Measurements from ENCODE around the gene ZSCAN25.
"Not testable (repeated sequence)": the region's sequence is repeated elsewhere in the genome, so short reads cannot be mapped to it uniquely, and the experiment has no call there.

The ZSCAN25 gene

DNA sequence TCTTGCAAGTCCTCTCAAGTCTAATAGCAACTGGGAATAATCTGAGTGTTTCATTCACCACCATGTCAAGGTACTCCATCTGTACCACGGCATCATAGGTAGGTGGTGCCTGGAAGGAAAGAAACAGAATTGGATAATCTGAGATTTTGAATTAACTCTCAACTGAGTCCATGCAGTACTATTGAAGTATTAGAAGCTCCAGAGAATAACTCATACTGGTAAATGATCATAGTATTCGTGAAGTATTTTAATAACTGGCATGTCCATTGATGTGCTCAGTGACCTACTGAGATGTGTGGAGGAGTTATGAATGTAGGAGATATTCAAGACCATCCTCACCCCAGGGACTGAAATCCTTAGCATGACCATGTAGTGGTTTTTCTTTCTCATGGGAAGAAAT, 35.9 kb downstream of the ZSCAN25 start:
- no peak for DNase-seq

DNA sequence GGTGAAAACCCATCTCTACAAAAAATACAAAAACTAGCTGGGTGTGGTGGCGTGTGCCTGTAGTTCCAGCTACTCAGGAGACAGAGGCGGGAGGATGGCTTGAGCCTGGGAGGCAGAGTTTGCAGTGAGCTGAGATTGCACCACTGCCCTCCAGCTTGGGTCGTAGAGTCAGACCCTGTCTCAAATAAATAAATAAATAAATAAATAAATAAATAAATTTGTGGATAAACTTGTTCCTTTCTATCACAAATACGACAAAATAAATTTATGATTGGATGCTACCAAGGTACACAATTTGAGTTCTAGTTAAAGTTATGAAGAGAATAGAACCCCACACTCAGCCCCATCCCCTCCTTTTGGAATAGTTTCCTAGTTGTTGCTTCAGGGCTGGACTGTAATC, 36.5 kb downstream of the ZSCAN25 start:
- not testable (repeated sequence) for DNase-seq

DNA sequence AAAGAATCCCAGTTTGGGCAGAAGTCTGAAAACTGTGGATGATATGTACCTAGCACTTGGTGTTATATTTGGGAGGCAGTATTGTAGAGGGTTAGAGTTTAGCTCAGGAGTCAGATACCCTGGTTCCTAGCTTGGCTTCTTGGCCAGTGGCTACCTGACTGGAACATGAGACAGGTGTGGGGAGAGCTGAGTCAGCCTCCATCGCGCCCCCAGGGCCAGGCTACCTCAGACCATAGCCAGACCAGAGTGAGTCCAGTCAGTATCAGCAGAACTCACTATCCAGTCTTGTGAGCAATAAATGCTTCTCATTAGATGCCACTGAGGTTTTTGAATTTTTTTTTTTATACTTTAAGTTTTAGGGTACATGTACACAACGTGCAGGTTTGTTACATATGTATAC, 37.0 kb downstream of the ZSCAN25 start:
- DNase-seq, result no peak

DNA sequence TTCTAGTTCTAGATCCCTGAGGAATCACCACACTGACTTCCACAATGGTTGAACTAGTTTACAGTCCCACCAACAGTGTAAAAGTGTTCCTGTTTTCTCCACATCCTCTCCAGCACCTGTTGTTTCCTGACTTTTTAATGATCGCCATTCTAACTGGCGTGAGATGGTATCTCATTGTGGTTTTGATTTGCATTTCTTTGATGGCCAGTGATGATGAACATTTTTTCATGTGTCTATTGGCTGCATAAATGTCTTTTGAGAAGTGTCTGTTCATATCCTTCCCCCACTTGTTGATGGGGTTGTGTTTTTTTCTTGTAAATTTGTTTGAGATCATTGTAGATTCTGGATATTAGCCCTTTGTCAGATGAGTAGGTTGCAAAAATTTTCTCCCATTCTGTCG, 37.9 kb downstream of the ZSCAN25 start:
- not testable (repeated sequence) for DNase-seq

DNA sequence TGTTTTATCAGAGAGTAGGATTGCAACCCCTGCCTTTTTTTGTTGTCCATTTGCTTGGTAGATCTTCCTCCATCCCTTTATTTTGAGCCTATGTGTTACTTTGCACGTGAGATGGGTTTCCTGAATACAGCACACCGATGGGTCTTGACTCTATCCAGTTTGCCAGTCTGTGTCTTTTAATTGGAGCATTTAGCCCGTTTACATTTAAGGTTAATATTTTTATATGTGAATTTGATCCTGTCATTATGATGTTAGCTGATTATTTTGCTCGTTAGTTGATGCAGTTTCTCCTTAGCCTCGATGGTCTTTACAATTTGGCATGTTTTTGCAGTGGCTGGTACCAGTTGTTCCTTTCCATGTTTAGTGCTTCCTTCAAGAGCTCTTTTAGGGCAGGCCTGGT, 41.1 kb downstream of the ZSCAN25 start:
- DNase-seq, result not testable (repeated sequence)

DNA sequence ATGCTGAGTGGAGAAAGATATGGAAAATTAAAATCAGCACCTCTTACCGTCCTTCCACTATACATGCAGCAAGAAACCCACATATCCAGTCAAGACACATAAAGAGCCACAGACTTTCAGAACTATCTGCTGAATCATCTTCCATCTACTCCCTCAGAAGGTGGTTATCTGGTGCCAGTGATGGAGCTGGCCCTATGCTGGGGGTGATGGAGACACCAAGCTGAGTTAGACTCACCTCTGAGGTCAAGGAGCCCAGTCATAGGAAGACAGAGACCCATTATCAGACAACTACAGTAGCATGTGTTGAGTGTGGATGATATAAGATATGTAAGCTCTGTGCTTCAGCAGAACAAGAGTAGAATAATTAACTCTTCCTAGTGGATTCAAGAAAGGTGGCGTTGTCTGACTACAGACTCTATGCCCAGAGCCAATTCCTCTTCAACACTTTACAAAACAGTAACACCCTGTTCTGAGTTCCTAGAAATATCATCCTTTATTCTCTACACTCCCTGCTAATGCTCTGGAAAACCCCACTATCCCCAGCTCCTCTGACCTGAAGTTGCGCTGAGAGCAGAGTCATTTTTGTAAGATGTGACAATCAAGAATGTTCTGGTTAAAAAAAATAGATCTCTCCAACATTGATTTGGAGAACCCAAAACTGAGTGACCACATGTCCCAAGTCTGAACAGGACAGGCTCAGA, 48.7 kb downstream of the ZSCAN25 start:
- DNase-seq, result peak; percentile 92

DNA sequence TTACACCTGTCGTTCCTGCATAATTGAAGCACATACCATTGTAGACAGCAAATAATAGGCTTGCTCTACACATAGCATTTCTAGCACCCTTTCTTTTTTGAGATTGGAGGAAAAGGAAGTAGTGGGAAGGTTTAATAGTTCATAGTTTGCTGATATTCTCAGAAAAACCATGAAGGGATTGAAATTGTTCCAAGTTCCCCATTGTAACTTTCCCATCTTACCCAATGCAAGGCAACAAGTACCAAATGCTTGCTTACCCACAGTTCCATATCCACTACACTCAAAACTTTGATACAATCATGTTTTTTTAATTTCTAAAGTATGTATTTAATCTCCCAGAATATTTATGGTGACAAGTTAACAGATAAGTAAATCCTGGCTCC, 49.3 kb downstream of the ZSCAN25 start:
- no peak for DNase-seq

DNA sequence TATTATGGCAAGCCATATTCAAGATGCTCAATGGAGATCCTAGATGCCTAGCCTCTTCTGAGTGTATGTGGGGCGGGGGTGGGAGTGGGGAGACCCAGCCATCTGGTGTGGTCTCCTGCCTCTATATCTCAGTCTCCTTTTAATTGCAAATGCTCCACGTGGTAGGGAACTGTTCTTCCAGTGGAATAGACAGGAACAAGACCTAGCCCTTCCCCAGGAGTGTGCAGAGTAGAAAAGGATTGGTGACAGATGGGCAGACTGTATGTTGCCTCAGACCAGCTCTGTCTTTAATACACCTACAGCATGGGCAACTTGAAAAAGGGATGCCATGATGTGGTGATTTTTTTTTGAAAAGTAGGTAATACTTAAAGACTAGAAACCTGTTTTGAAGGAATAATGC, 50.4 kb downstream of the ZSCAN25 start:
- DNase-seq, result no peak

DNA sequence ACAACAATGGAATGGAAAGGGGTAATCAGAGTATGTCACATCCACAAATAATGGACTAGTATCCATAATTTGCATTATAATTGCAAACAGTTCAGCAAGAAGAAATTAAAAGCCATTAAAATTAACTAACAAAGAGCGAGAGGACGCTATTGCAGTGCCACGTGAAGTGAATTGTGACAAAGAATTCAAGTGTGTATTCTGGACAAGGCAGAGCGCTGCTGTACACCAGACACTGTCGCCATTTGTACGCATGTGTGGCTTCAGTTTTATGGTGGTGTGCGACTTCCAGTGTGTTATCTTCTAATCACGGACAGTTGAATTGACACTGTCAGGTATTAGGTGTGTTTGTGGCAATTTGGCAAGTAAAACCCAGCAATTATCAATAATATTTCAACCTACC, 51.8 kb downstream of the ZSCAN25 start:
- DNase-seq, result no peak

DNA sequence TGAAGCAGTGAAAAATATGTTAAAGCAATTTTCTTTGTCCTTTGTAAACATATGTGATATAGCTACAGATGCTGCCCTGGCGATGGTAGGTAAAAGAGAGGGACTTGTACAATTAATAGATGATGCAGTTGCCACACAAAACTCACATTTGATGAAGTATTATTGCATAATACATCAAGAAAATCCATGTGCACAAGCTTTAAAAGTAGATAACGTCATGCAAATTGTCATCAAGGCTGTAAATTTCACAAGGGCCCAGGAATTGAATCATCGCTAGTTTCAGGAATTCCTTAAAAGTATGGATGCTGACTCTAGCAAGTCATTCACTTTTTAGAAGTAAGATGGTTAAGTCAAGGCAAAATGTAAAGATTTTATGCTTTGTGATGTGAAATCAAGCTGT, 53.0 kb downstream of the ZSCAN25 start:
- DNase-seq, result no peak

DNA sequence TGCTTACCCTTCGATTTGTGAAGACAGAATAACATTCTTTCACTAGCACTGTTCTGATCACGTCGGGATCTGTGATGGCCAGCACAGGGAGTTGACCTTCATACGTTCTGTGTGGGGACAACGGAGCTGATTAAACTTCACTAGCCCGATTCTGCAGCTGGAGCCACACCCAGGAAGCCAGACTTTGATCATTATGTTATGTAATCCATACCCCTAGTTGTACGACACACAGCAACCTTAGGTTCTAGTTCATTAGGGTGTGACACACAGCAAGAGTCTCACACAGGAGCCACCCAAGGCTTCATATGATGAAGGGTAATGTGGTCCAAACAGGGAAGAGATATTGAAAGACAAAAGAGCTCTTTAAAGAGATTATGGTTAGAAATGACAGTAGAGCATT, 55.8 kb downstream of the ZSCAN25 start:
- DNase-seq, result no peak

DNA sequence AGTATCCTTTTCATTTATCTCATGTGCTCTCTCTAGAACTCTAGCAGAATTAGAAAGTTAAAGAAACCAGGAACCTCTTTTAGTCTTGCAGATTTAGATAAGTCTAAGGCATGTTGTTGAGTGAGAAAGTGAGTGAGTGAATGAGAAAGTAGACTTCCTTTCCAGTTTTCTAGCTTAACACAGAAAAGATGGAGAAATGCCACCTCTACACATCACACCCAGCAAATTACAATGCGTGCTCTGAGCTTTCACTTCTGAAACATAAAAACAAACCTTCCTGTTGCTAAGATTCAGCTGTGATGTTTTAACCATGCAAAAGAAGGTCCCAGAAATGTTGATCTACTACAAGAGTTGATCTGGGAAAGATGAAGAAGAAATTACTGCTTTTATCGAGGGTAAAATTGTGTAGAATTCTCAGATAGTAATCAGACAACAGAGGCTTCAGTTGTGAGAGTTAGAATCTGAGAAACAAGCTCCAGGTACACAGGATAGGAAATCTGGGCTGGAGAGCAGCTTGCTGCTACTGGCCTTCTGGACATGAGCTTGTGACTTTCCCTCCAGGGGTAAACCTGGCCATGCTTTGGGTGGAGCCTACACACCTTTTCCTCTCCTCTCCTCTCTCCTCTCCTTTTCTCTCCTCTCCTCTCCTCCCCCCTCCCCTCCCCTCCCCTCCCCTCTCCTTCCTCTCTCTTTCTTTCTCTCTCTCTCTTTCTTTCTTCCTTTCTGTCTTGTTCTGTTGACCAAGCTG, 58.4 kb downstream of the ZSCAN25 start:
- no peak for DNase-seq

DNA sequence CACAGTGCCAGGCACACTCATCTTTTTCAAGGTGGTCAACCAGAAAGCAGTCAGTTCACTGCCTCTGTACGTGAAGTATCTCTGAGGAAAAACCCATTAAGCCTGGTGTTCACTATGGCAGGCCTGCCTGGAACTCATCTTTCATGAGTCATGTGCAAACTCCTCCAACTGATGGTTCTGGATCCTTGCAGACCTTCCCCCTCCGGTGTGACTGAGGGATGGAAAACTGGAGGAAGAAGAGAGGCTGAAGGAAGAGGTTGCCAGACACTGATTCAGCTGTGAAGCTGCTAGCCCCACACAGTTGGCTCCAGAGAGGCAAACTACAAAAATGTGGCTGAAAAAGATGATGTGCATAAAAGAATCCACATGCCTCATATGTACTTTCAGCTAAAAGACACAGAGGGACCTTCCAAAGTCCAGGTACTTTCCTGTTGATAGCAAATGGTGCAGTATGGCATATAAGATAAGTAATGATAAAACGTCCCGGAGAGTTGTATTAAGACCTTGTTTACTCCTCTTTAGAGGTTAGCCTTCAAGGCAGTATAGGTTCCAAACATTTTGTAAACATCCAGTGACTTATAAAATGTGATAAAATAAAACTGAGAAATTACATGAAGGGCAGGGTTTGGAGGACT, 60.4 kb downstream of the ZSCAN25 start:
- DNase-seq, result no peak

DNA sequence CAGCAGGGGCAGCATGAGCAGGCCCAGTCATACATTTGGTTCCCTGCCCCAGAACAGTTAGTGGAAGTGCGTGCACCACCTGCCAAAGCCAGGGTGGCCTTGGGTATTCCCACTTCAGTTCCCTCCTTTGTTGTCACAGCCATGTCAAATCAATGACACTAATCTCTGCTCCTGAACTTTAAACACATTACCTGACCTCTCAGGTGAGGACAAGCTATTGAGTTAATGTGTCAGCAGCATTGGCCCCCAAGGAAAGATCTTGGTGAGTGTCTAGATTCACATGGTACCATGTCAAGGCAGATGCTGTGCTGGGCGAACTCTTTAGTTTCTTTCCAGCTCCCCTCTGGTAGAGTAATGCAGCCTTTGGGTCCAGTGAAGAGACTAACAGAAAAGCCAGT, 60.9 kb downstream of the ZSCAN25 start:
- DNase-seq, result no peak

DNA sequence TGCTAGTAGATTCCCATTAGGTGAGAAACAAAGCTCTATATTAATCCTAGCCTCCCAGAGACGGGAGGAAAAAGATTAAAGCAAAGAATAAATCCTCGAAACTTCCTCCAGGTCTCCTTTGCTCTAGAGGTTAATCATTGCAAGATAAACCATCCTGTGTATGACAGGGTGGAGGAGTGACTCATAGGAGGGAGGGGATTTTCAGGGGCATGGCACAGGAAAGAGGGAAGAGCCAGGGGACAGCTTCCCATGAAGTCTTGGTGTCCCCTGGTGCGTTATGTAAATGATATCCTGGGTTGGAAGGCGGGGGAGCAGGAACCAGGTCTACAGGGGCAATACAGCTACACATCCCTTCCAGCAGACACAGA, 62.3 kb downstream of the ZSCAN25 start:
- no peak for DNase-seq

DNA sequence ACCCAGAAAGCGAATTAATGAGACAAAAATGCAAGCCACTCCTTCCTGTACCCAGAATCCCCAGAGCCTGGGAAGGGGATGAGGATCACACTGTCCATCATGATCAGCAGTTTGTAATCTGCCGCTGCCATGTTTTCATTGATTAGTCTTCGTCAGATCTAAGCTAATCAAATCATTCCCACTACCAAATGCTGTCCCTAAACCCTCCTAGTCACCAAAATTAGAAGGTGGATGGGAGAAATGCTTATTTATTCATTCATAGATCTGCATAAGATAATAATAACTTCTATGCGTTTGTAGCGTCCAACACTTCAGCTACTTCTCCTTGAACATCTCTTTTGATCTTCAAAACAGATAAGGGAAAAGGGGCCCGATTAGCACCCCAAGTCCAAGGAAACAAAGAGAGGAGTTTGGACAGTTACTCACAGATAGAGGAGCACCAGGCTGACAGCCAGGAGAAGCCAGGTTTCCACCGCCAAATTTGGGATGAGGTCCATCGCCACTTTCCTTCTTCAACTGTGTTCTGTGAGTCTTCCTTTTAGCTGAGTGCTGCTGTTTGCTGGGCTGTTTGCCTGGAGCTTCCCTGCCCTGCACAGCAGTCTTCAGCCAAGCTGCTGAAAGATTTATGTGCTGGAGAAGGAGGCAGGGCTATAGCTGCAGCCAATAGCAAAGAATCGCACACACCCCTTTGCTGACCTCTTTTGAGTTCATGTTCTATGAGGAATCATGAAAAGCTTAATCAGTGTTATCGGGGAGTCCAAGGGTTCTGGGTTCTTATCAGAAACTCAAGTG, 62.9 kb downstream of the ZSCAN25 start, which contains the start of gene CYP3A5:
CYP3A5 (minus strand) TSS at position 597 of the 792 bp plus-strand sequence; CDS start at position 497, 100 bp downstream.
- peak; percentile 41 for DNase-seq

Data from hematopoietic multipotent progenitor cell treated with erythropoietin and hydrocortisone succinate and interleukin-3 and kit ligand, for 8 days (in vitro differentiated cells).